ENCODE data around the gene CPN2. TPM values are rescaled to one million over a fixed set of nuclear protein-coding genes. Genes with fewer than 3 reads are reported as not detected.

The CPN2 gene
- total RNA-seq (ENCODE audit: insufficient read depth, low replicate concordance), result not detected

DNA sequence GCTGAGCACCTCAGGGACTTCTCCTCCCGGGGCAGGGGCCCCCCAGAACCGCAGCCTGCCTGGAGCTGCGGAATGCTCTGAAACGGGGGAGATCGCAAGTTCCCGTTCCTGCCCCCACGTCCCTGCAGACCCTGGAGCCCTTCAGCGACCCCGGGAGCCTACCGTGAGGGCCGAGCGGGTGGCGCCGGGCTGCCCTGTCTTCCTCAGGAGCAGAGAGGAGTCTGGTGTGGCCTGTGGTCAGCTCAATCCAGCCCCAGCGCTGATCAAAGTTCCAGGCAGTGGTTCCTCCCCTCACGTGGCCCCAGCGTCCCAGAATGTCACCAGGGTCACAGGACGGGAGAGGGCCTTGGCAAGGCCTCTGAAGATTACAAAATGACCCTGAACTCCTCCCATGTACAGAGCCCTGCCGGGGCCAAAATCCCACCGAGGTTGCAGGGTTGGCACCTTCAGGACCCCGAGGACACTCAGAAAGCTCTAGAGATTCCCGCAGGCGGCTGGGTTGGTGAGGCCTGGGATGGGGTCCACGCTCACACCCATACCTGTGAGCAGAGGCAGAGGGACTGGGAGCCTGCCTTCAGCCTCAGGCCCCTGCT lies at the start of gene CPN2:
Gene CPN2 (minus strand): TSS at position 249 of the 593 bp plus-strand sequence. CDS start 8,626 bp downstream, outside the sequence.
- DNase-seq (ENCODE audit: low spot score), result no peak

DNA sequence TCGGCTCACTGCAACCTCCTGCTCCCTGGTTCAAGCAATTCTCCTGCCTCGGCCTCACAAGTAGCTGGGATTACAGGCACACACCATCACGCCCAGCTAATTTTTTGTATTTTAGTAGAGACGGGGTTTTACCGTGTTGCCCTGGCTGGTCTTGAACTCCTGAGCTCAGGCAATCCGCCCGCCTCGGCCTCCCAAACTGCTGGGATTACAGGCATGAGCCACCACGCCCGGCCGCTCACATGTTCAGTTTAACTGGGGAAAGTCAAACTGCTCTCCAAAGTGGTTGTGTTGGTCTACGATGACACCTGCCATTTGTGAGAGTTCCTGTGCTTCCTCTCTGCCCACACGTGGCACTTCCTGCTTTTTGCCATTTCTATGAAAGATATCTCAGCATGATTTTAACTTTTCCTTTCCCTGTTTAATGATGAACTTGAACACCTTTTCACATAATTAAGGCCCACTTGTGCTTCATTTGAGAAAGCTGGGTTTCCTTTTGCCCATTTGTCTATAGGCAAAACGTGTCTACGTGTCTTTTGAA lies 48.8 kb upstream of the CPN2 start:
- no peak for DNase-seq (ENCODE audit: low spot score)

- no peak for DNase-seq (ENCODE audit: low spot score)
These were observed 48.0 kb upstream of the CPN2 start, which contains the start of gene GP5 for GRCh38 chr3:194399166-194399565. Gene GP5, minus strand, starts transcription at chr3:194399266. Its CDS starts 984 bp downstream, at chr3:194398282.

GRCh38 chr3:194397757-194398312 lies 46.7 kb upstream of the CPN2 start:
- DNase-seq (ENCODE audit: low spot score), result peak; percentile 35

DNA sequence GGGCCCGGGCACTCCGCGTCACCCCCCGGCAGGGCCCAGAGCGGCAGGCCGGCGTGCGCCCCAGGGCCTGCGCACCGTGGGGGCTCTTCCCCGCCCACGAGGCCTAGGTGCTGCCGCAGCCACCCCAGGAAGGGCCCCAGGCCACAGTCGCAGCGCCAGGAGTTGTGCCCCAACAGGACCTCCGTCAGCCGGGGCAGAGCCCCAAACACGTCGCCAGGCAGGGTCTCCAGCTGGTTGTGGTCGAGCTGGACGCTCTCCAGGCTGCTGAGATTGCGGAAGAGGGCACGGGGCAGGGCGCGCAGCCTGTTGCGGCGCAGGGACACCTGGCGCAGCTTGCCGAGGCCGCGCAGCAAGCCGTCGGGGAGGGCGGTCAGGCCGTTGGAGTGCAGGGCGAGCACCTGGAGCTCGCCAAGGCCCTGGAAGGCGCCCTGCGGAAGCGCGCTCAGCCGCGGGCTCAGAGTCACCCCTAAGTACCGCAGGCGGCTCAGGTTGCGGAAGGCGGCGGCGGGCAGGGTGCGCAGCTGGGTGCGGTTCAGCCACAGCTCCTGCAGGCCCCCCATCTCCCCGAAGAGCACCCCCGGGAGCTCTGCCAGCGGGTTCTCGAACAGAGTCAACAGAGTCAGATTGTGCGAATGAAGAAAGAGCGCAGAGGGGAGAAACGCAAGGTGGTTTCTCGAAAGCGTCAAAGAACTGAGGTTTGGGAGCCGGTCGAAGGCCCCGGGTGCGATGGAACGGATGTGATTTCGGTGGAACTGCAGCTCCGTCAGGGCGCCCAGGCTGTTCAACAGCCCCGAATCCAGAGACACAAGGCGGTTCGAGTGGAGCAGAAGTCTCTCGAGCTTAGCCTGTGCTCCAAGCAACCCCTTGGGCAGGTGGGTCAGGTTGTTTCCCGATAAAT lies 46.0 kb upstream of the CPN2 start:
- DNase-seq (ENCODE audit: low spot score), result peak; percentile 11

DNA sequence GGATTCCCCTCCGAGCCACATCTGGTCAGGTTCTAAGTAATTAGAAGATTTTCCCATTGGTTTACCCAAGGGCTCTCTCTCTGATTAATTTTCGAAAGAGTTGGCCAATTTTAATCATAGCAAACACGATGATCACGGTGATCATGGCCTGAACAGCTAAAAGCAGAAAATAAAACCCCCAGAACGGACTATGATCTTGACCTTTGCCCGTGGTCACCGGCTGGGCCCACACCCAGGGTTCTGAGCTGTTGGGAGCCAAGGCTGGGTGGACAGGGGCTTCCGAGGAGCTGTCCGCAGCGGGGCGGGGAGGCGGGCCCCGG lies 45.4 kb upstream of the CPN2 start:
- no peak for DNase-seq (ENCODE audit: low spot score)

GRCh38 chr3:194395778-194396538 lies 44.8 kb upstream of the CPN2 start:
- peak; percentile 90 for DNase-seq (ENCODE audit: low spot score)

- peak; percentile 12 for DNase-seq (ENCODE audit: low spot score)
These were observed 44.1 kb upstream of the CPN2 start for GRCh38 chr3:194395212-194395611.

DNA sequence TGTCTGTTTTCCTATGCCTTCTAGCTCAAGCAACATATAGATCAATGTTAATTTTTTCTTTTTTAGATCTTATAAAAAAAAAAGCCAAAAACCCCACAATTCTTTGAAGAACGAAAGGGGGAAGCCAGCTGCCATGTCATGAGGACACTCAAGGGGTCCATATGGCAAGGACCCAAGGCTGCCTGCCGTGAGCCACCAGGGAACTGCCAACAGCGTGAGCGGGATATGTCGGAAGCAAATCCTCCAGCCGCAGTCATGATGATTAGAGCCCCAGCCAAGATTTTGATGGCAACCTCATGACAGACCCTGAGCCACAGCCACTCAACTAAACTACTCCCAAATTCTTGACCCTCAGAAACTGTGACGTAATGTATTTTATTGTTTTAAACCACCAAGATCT lies 41.4 kb upstream of the CPN2 start:
- DNase-seq (ENCODE audit: low spot score), result no peak

- DNase-seq (ENCODE audit: low spot score), result no peak
These were observed 39.7 kb upstream of the CPN2 start for GRCh38 chr3:194390835-194391234.

GRCh38 chr3:194389269-194389668 lies 38.1 kb upstream of the CPN2 start:
- no peak for DNase-seq (ENCODE audit: low spot score)

- no peak for DNase-seq (ENCODE audit: low spot score)
These were observed 36.8 kb upstream of the CPN2 start for GRCh38 chr3:194387926-194388418.

DNA sequence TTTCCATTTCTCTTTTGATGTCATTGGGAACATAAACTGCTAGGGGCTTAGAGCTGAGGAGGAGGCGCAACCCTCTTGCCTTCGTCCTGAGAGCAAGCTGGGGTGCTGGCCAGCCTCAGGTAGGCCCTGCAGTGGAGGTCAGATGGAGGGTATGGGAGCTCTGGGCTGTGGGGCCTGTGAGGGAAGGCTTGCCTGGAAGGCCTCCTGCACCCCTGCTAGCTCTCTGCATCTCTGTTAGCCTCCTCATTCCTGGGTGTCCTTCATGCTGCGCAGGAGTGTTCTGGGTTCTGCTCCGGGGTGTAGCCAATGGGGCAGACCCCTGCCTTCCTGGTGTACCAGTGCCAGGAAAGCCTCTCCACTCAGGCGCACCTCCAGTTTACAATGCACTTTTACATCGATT lies 36.1 kb upstream of the CPN2 start:
- no peak for DNase-seq (ENCODE audit: low spot score)

GRCh38 chr3:194386648-194387047 lies 35.5 kb upstream of the CPN2 start:
- DNase-seq (ENCODE audit: low spot score), result no peak

GRCh38 chr3:194386066-194386465 lies 34.9 kb upstream of the CPN2 start:
- DNase-seq (ENCODE audit: low spot score), result no peak

DNA sequence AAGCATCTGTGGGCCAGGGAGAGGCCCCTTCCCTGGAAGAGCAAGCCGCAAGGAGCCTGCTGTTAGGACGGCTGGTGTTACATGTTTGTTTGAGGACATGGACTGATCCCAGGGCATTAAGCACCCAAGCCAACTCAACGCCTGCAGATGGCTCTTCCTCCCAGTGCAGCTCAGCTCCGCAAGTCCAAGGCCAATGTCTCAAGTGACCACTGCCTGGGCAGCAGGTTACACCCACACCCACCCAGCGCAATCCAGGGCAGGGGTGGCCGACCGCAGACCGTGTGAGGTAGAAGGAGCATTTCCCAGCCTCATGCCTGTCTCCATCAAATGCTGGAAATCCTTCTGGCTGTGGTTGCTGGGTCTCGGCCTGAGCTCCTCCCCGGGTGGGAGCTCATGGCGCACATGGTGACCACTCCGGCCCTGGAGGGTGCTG lies 33.5 kb upstream of the CPN2 start:
- DNase-seq (ENCODE audit: low spot score), result no peak

- no peak for DNase-seq (ENCODE audit: low spot score)
These were observed 33.0 kb upstream of the CPN2 start for GRCh38 chr3:194384156-194384555.

- DNase-seq (ENCODE audit: low spot score), result no peak
These were observed 32.3 kb upstream of the CPN2 start for GRCh38 chr3:194383276-194383940.

DNA sequence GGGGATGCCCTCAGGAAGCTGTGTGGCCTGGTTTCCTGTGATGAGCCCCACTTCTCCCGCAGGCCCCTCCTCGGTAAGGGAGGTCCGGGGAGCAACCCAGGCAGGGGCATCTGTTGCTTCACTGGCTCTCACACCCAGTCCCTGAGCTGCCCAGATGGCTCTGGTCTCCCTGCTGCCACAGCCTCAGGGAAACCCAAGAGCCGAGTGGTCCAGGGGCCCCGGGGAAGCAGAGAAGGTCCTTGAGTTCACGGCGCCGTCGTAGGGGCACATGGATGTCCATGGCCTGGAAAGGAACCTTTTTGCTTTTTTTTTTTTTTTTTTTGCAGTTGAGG lies 31.7 kb upstream of the CPN2 start:
- DNase-seq (ENCODE audit: low spot score), result no peak

DNA sequence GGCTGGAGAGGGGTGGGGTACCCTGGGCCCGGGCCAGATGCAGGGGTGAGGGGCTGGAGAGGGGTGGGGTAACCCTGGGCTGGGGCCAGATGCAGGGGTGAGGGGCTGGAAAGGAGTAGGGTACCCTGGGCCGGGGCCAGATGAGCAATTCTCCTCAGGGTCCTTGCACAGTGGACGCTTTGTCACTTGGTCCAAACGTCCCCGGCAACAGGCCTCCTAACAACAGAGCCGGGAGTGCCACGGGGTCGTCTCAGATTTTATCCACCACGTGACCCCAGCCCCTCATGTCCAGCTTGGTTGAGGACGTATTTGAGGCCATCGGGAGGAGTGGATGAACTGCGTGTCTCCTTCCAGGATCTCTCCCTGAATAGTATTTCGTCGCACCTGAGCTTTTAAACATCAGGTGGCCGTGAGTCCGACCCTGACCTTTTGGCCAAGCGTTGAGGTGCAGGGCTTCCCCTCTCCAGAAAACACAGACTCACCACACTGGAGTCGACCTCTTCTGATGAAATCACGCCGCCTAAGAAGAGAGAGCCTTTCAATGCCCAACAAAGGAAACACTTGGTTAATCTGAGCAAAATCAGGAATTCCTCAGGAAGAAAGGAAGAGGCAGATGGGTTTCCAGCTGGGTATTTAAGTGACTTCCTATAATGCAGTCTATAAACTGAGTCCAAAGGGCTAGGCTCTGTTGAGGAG lies 31.2 kb upstream of the CPN2 start:
- no peak for DNase-seq (ENCODE audit: low spot score)
